Dermis blood vessel endothelial cell (primary cell): ENCODE results near the gene PHC3. TPM values are rescaled to one million over a fixed set of nuclear protein-coding genes. Genes with fewer than 3 reads are reported as not detected.

Source experiments
- DNase-seq: peaks from one replicate; pipeline ENCODE4 v3.0.0; 2010
- total RNA-seq: library from RNA; depleted of rRNA; stranded (reverse); fragments of >200 nt; gene quantifications from 2 replicates; pipeline ENCODE4 v1.2.3, GENCODE V29; 2014

Gene PHC3
- total RNA-seq, 1 donor from 2014 or later, result 21.1 TPM

DNA sequence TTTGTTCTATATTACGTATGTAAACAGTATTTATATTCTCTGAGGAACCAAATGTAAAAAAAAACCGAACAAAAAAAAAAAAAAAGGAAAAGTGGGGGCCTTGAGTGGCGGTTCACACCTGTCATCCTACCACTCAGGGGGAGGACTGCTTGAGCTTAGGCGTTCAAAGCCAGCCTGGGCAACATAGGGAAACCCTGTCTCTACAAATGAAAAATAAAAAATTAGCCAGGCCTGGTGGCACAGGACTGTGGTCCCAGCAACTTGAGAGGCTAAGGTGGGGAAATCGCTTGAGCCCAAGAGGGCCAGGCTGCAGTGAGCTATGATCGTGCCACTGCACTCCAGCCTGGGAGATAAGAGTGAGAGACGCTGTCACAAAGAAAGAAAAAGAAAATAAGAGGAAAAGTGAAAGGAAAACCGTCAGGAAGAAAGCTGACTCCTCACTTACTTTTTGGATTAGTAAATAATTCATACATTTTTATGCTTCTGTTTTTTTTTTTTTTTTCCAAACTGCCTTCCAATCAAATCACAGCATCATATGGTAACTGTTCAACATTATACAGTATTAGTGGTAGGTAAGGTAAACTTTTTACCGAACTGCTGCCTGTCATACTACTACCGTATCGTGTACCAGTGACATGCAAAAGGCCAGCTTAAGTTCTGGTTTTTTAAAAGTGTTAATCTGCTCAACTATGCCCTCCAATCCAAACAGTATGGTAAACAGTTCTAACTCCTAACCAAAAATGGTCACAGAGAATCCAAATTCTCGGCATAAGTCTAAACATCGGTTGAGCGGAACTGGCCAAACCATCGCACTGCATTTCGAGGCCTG is 1.2 kb downstream of the PHC3 start:
- peak; percentile 25 for DNase-seq

GRCh38 chr3:170179432-170179831 is 2.1 kb downstream of the PHC3 start:
- no peak for DNase-seq

GRCh38 chr3:170178651-170179050 is 2.9 kb downstream of the PHC3 start:
- no peak for DNase-seq

GRCh38 chr3:170171563-170171962 is 10.0 kb downstream of the PHC3 start:
- DNase-seq, result no peak

DNA sequence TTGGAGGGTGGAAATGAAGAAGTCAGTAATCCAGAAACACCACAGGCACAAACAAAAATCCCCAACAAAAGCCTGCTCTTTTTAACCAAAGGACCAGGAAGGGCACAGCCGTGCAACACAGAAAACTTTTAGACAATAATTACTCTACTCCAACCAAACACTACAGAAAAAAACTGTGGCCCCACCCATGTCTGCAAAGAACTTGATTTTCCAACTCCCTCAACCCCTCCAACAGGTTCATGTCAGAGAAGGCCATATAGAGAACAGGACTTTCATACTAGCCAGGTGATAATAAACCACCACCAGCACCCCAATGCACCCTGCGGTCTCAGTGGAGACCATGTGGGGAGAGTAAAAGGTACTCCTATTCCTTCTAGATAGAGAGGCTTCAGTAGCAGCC is 16.8 kb downstream of the PHC3 start:
- DNase-seq, result no peak

DNA sequence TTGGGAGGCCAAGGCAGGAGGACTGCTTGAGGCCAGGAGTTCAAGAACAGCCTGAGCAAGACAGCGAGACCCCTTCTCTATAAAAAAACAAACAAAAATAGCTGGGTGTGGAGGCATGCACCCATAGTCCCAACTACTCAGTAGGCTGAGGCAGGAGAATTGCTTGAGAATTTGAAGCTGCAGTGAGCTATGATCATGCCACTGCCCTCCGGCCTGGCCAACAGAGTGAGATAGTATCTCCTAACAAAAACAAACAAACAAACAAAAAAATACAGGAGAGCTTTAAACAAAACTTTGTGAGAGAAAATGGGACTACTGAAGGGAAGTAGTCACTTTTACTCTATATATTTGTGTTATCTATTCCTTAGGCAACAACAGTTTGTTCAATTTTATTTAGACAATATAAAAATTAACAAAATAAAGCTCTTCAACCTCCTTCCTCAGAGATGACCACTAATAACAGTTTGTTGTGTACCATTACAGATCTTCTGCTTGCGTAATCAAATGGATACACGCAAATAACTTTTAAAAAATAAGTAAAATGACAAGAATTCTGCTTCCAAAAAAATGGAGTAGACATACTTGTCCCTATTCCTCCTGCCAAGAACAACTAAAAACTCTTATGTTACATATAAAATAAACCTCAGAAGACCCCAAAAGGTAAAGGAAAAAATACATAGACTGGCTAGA is 17.4 kb downstream of the PHC3 start:
- DNase-seq, result no peak

- DNase-seq, result no peak
Measured at GRCh38 chr3:170162630-170163029, 18.9 kb downstream of the PHC3 start.

GRCh38 chr3:170162052-170162451 is 19.5 kb downstream of the PHC3 start:
- no peak for DNase-seq

GRCh38 chr3:170159933-170160332 is 21.6 kb downstream of the PHC3 start:
- DNase-seq, result no peak

DNA sequence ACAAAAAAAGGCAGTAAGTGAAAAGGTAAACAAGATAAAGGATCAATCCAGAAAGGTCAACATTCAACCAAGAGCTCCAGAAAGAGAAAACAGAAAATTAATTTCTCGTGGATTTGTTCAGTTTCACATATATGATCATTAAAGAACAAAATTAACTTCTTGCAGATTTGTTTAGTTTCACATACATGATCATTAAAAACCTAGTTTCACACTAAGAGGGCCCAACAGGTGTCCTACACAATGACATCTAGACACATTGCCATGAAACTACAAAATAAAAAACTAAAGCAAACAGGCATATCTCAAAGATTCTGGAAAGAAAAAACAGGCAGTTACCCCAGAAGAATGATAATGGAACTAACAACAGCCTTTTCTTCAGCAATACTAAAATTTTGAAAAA is 22.1 kb downstream of the PHC3 start:
- DNase-seq, result no peak

DNA sequence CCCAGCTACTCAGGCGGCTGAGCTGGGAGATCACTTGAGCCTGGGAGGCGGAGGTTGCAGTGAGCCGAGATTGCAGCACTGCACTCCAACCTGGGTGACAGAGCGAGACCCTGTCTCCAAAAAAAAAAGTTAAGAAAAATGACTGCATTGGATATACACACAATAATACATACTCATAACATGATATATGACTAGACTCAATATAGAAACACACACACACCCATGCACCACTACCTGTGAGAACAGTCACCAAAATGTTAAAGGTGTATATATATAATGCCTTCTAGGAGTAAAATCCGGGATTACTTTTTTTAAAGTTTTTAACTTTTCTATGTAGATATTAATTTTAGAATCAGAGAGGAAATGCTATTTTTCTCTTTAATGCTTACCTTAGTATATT is 25.9 kb downstream of the PHC3 start:
- DNase-seq, result no peak

GRCh38 chr3:170154569-170155143 is 26.9 kb downstream of the PHC3 start:
- DNase-seq, result no peak

DNA sequence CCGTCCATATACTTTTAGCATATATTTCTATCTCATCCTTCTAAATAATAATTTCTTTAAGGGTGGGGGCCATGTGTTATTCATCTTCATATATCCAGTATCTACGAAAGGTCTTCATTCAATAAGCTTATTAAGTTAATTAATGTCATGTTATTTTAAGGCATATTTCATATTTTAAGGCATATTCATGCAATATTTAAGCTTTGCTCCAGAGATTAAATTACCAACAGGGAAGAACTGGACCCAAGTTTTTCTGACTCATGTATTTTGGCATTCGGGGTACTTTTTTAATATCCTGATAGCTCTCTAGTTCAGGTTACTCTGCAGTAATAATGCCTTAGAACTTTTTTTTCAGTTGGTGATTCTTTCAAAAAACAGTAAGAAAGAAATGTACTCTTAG is 27.4 kb downstream of the PHC3 start:
- DNase-seq, result no peak

GRCh38 chr3:170151536-170151935 is 30.0 kb downstream of the PHC3 start:
- no peak for DNase-seq

DNA sequence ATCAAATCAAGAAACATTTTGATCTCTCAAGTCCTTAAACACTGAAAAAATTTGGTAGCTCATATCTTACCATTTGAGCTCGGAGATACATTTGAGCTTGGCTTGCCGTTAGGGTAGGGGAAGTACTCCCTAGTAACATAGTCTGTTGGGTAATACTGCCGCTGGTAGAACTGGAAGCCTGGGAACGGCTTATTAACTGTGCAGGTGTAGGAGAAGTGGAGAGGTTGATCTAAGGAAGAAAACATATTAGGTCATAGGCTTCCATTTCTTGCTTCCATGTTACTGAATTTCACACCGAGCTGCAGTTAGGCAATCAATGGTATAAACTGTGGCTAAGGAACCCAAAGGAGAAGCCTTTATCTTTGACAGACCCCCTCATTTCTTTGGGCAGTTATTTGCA is 32.5 kb downstream of the PHC3 start:
- DNase-seq, result no peak

DNA sequence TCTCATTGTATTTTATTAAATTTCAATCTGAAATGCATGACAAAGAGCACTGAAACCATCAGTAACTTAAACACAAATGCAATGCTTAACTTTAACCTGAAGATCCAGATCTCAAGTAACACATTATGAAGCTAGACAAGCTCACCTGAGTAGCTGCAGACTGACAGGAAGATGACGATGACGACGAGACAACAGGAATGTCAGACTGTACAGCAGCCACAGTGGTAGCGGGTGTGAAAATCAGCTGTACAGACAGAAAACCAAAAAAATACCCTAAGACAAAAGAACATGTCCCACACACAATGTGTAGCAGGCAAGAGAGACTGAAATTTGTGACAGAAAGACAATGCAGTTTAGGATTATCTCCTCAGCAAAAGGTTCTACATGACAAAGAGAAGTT is 36.3 kb downstream of the PHC3 start:
- DNase-seq, result no peak

GRCh38 chr3:170144437-170144843 is 37.1 kb downstream of the PHC3 start:
- DNase-seq, result no peak

DNA sequence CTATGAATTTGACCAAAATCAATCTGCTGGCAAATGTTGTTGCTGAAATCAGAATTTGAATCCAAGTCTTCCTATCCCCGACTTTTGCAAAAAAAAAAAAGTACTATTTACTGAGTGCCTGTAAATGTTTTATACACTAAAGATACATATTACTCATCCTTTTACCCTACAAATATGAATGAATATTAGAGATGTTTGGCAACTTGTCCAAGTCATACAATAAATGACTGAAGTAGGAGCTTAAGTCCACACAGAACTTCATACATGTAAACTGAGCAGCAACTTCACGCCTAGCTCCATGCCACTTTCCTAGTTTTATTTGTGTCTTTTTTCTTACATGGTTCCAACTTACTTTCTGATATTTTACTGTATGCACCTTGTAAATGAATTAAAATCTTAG is 39.2 kb downstream of the PHC3 start:
- no peak for DNase-seq

GRCh38 chr3:170137986-170138385 is 43.5 kb downstream of the PHC3 start:
- DNase-seq, result no peak

- no peak for DNase-seq
Measured at GRCh38 chr3:170132335-170132734, 49.2 kb downstream of the PHC3 start.

GRCh38 chr3:170130532-170130931 is 51.0 kb downstream of the PHC3 start:
- DNase-seq, result no peak

DNA sequence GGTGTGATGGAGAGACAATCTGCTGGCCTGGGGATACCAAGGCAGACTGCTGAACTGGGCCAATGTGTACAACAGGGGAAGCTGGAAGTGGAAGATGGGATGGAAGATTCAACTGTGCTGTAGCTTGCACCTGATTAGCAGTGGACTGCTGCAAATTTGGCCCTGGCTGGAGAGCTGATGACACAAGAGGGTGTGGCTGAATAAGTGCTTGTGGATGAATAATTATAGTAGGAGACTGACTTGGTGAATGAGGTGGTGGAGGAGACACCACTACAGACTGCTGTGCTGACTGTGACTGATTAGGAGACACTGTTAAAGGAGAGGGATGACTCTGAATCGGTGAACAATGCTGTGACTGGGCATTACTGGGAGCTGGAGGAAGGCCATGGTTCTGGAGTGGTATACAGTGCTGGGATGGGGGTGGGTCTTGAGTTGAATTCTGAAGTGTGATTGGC is 52.5 kb downstream of the PHC3 start:
- DNase-seq, result peak; percentile 6

GRCh38 chr3:170128259-170128976 is 53.1 kb downstream of the PHC3 start:
- DNase-seq, result no peak
